ENCODE measurements around the gene CES5A. TPM values are rescaled to one million over a fixed set of nuclear protein-coding genes. Genes with fewer than 3 reads are reported as not detected.

Gene CES5A
- total and polyA plus RNA-seq, 2 of the 8 experiments (the other 6 are each of a cell fraction or from before 2014, with no cell fraction given), result not detected

- no peak overlapping the region for H4K5ac ChIP-seq (ENCODE audit: insufficient read length, low read depth, low read length)
- no peaks in the 10 kb centered on the region for H3K9me3 ChIP-seq (ENCODE audit: insufficient read depth in 2 of 2, low read depth in 1 of 2, low read length in 1 of 2)
- H3K56ac ChIP-seq (replicated peaks; ENCODE audit: insufficient read length, low read depth, low read length), result no peak overlapping the region
- no peaks in the 10 kb centered on the region for H3K79me1 ChIP-seq (ENCODE audit: low read depth, low read length)
- H3K4me3 ChIP-seq (ENCODE audit: extremely low read depth in 1 of 4, insufficient read depth in 2 of 4, low read depth in 3 of 4, low read length in 4 of 4), result no peak overlapping the region
- no peaks in the 10 kb centered on the region for H3K79me2 ChIP-seq (ENCODE audit: control insufficient read depth in 1 of 2, insufficient read depth in 2 of 2, low read length in 2 of 2)
- no peaks in the 10 kb centered on the region for H4K20me1 ChIP-seq (replicated peaks in 1 of 2; ENCODE audit: control insufficient read depth in 1 of 2, insufficient read depth in 2 of 2, low read length in 2 of 2)
- no peak overlapping the region for H3K9ac ChIP-seq (replicated peaks in 1 of 4; ENCODE audit: extremely low read depth in 1 of 4, low read depth in 3 of 4, low read length in 3 of 4)
- H3K23me2 ChIP-seq (ENCODE audit: low read depth, low read length), result no peaks in the 10 kb centered on the region; the same call in 1 of the 2 replicates
- H3K23ac ChIP-seq (ENCODE audit: insufficient read length), result no peak overlapping the region
- no peak overlapping the region for H4K91ac ChIP-seq (replicated peaks; ENCODE audit: insufficient read length, low read length)
- CTCF ChIA-PET (ENCODE audit: partially characterized antibody), result no interaction called here
- H2BK12ac ChIP-seq (ENCODE audit: low read depth, low read length), result no peak overlapping the region
- POLR2A ChIA-PET (ENCODE audit: partially characterized antibody), result no interaction called here
- H3K14ac ChIP-seq (ENCODE audit: insufficient read length), result no peak overlapping the region
- H3K27ac ChIP-seq (ENCODE audit: low read depth, low read length), result no peak overlapping the region
- no peak overlapping the region for H3K4me2 ChIP-seq (ENCODE audit: insufficient read depth in 1 of 2, low read depth in 2 of 2, low read length in 2 of 2)
- no peak overlapping the region for H2BK5ac ChIP-seq (ENCODE audit: low read depth, low read length)
- no peak overlapping the region for H3K4ac ChIP-seq (replicated peaks; ENCODE audit: insufficient read length, low read depth, low read length)
- DNase-seq (ENCODE audit: low read depth in 1 of 2, low spot score in 2 of 2) (no peak), FAIRE-seq (no peak)
- H4K8ac ChIP-seq (ENCODE audit: extremely low read depth, insufficient read depth, low read length), result no peak overlapping the region
- no peaks in the 10 kb centered on the region for H3K4me1 ChIP-seq (replicated peaks in 1 of 4; ENCODE audit: control insufficient read depth in 3 of 4, insufficient read depth in 4 of 4, low read length in 3 of 4)
- H2AK5ac ChIP-seq (ENCODE audit: low read depth, low read length), result no peak overlapping the region
- 80% methylated on average over 1 of the region's 3 CpGs; no CpG with 5 or more reads in 1 of the 2 experiments for WGBS, 2 experiments (ENCODE audit: extremely low coverage in 1 of 2, insufficient coverage in 1 of 2, insufficient read length in 1 of 2, insufficient replicate concordance in 2 of 2, low coverage in 1 of 2, low lambda C conversion rate in 2 of 2, missing lambda C conversion rate in 1 of 2)
- H3K36me3 ChIP-seq (ENCODE audit: control insufficient read depth in 2 of 4, insufficient read depth in 4 of 4, low read length in 3 of 4), result no peaks in the 10 kb centered on the region
- no peaks in the 10 kb centered on the region for H3K27me3 ChIP-seq (replicated peaks in 1 of 4; ENCODE audit: control insufficient read depth in 3 of 4, extremely low read depth in 1 of 4, insufficient read depth in 3 of 4, low read length in 3 of 4)
- H2BK15ac ChIP-seq (ENCODE audit: low read length), result no peak overlapping the region
- H2BK20ac ChIP-seq (ENCODE audit: low read length), result no peak overlapping the region
- no peak overlapping the region for H2AFZ ChIP-seq (ENCODE audit: low read length)
- H3K18ac ChIP-seq (ENCODE audit: extremely low read depth, low read length), result no peak overlapping the region
- no peak overlapping the region for H2BK120ac ChIP-seq (replicated peaks; ENCODE audit: low read depth, low read length)
These were observed 52.8 kb downstream of the CES5A start for GRCh38 chr16:55822280-55822810.

Measured in H1 (cell line).